Measurements from ENCODE around the gene CCDC102A.

- TF ChIP-seq CTCF (IDR thresholded peaks at IDR 0.05 in 2 of 3, conservative IDR thresholded peaks at IDR 0.05 in 1 of 3; ENCODE audit: control insufficient read depth in 2 of 3, extremely low read depth in 1 of 3, insufficient read depth in 1 of 3, low read depth in 3 of 3, low read length in 3 of 3), result no peak
- no peak for TF ChIP-seq BRCA1 (IDR thresholded peaks at IDR 0.05; ENCODE audit: low read depth, low read length)
- no peak for TF ChIP-seq NR2C1 (IDR thresholded peaks at IDR 0.05)
- TF ChIP-seq NFIC (IDR thresholded peaks at IDR 0.05; ENCODE audit: low read depth, low read length), result no peak
- no peak for TF ChIP-seq USF2 (IDR thresholded peaks at IDR 0.05; ENCODE audit: borderline replicate concordance, low read depth, low read length)
- no peak for TF ChIP-seq SMAD1 (IDR thresholded peaks at IDR 0.05; ENCODE audit: low read depth, partially characterized antibody)
- no peak for TF ChIP-seq EZH2 (IDR thresholded peaks at IDR 0.05; ENCODE audit: borderline replicate concordance, control insufficient read depth, low read depth, low read length)
Observed at GRCh38 chr16:57551057-57551456, 14.7 kb upstream of the CCDC102A start.

Measured in GM12878 (cell line).